ENCODE data around the gene PARP1.

Gene PARP1

DNA sequence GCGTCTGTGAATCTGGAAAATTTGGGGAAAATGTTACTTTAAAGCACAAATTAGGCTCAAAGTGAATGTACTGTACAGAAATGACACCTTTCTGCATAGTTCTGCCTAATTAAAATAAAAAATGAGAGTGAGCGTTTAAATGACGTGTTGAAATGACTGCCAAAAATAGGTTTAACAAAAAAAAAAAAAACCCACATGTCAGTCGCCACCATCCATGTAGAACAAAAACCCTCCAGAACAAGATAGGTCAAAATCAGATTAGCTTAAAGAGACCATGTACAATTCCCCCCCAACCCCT is 745 bp downstream of the PARP1 start:
- no peak for DNase-seq (ENCODE audit: low read depth in 1 of 2, low spot score in 1 of 2)

DNA sequence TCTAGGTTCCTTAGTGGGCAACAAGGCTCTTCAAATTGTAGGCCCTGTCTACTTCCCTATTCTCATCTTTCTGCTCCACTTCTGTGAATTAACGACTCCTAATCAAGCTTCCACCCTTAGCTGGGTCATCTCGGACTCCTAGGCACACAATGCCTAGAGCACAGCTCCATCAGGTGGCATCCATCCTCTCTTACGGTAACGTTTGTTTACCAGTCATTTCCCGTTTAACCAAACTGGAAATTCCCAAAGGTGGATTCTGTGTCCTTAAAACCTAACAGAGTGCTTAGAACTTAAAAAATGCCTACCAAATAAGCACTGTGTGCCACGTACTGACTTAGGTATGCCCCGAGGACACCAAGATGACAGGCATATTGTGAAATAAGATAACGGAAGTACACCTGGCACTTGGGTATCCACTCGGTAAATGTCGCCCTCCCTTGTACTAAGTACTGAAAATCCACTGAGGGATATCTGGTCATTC is 1.5 kb downstream of the PARP1 start:
- no peak for DNase-seq (ENCODE audit: low read depth in 1 of 2, low spot score in 1 of 2)

DNA sequence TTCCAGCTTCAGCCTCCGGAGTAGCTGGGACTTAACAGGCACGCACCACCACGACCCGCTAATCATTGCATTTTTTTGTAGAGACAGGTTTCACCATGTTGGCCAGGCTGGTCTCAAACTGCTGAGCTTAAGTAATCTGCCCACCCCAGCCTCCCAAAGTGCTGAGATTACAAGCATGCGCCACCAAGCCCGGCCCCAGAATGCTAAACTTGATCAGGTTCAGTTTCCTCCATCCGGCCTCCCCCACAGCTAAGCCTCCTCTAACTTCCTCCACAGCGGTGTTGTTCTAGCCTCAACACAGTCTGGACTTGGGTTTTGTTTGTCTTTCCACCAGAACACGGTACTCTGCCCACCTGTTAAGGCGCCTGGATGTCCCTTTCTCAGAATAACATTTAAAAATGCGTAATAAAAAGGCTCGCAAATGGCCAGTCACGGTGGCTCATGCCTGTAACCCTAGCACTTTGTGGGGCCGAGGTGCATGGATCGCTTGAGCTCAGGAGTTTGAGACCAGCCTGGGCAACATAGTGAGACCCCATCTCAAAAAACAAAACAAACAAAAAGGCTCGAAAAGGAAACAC is 2.4 kb downstream of the PARP1 start:
- DNase-seq (ENCODE audit: low read depth in 1 of 2, low spot score in 1 of 2) = no peak

DNA sequence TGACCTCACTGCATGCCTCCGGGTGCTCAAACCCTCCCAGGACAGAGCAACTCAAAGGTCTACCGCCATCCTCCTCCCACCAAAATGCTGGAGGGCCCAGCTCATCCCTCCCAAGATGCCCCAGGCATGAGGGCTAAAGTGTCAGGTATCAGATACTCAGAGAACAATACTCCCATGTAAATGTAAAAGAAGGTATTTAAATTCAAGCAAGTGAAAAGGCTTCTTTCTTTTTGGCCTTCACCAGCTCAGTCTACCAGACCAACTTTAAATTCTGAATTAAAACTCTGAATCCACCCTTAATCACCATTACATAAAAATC is 3.0 kb downstream of the PARP1 start:
- no peak for DNase-seq (ENCODE audit: low read depth in 1 of 2, low spot score in 1 of 2)

DNA sequence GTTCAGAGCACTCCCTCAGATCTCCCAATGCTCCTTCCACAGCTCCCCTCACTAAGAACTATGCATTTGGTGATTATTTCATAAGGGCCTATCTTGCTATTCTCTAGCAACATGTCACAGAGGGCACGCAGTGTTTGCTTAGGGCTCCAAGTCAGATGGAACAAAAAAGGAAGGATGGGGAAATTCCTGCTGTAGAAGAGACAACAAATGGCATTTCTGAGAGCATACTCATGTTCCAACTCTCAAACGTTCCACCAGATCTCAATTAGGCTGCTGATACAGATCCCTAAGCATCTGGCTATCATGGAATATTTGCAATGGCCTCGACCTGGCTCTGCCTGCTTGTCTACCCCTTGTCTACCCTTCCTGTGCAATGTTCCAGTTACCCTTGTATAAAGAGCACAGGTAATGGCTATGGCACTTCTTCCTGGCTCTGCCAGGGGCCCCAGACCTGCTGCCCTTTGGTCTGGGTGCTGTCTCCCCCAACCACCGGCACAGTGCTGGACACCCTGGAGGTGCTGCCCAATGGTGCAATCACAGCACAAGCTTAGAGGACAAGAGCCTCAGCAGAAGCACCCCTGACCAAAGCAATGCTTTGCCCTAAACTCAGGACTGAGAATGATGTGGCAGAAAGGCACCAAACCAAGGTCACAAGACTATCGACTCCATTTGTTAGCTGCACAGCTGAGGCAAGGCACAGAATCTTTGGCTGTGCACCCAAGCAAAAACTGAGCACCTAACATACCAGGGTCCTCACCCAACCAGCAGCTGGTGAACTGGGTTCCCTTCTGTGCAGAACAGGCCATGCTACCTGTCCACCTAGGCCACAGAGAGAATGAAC is 3.6 kb downstream of the PARP1 start:
- no peak for DNase-seq (ENCODE audit: low read depth in 1 of 2, low spot score in 1 of 2)

DNA sequence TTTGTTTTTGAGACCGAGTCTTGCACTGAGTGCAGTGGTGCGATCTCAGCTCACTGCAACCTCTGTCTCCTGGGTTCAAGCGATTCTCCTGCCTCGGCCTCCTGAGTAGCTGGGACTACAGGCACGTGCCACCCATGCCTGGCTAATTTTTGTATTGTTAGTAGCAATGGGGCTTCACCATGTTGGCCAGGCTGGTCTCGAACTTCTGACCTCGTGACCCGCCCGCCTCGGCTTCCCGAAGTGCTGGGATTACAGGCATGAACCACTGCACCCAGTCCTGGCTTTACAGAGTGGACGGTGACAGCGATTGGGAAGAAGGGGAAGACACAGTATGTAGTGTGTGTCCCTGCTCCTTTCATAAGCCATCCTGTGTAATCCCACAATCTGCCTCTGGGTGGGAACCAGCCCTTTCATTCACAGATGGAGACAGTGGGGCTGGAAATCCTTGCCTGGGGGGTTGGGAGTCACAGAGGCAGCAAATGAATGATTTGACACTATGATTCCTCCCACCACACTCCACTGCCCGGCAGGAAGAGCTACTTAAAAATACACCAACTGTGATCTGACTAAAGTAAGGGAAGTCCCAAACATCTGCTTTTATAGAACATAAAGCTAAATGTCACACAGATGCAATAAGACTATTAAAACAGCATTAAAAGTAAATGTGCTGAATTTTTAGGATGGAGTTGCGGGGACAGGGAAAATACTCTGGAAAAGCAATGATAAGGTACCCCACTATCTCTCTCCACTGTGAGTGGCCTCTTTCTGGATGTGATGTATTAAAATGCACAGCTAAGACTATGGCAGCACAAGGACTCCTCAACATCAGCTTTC is 4.5 kb downstream of the PARP1 start:
- no peak for DNase-seq (ENCODE audit: low read depth in 1 of 2, low spot score in 1 of 2)

DNA sequence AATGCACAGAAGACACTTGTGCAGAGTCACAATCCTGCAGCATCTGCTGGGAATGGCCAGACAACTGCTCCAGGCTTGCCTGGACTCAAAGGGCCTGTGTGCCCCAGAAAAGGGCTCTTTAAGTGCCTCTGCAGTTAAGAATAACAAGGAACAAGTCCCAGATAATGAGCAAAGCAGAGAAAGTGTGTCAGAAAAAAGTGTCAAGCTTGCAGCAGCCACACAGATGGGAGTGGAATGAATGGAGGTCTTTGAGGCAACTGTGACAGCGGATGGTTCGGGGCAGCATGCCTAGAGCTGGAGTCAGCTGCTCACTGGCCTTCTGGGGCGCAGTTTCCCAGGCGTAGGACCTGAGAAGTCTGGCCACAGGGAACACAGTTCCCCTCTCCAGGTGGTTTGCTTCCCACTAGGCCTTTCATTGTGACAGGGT is 5.1 kb downstream of the PARP1 start:
- DNase-seq (ENCODE audit: low read depth in 1 of 2, low spot score in 1 of 2) = no peak

DNA sequence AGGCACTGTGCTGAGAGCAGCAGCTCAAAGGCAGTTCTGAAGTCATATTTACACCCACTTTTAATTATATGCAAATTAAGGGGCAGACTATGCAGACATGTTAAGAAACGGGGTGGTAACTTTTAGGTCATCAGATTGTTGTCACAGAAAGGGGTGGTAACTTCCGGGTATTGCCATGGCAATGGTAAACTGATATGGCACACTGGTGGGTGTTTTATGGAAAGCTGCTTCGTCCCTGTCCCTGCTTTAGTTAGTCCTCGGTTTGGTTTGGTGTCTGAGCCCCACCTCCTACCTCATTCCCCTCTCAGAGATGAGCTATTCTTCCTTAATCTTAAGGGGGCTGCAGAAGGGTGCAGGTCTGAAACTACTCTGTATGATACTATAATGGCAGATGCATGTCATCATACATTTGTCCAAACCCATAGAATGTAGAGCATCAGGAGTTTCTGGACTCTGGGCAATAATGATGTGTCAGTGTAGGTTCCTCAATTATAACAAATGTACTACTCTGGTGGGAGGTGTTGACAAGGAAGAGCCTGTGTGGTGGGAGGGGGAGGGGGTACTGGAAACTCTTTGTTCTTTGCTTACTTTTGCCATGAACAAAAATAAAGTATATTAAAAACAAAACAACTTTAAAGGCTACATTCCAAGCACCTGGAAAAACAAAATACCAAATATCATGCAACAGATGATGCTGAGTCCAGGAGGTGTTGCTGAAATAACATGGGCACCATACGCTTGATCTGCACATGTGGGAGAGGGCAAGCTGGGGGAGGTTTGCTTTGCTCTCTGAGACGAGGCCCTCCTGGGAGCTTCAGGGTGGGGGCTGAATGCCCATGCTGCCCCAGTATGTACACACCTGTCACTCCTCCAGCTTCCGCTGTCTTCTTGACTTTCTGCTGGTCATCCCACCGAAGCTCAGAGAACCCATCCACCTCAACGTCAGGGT is 6.3 kb downstream of the PARP1 start:
- no peak for DNase-seq (ENCODE audit: low read depth in 1 of 2, low spot score in 1 of 2)

DNA sequence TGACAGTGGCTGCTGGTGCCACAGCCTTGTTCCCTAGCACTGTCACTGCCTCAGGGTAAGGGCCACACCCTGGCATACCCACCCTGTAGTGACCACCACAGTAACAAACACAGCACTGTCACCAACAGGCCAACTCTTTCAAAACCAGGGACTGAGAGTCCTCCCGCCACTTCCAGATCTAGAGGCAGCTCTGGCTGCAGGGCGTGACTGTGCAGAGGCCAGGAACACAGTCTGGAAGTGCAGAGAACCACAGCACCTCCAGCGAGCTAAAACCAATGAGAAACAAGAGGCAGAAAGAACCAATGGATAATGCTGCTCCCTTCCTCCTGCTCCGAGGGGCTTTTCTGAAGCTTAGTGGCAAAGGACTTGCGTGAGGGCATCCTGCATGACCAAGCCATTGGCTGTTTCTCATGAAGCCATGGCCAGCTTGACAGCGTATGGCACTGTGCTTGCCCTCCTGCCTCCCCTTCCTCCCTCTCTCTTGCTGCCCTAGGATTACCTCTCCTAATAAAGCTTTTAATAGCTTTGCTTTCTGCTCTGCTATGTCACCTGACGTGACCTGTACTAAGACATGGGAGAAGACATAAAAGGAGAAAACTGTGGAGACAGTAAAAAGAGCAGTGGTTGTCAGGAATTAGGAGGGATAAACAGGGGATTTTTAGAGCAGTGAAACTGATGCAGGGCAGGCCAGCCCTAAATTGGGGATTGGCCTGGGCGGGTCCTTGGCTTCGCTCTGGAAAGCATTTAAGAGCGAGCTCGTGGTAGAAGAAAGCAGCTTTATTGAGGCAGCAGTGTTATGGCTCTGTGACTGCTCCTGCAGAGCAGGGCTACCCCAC is 7.2 kb downstream of the PARP1 start:
- DNase-seq (ENCODE audit: low read depth in 1 of 2, low spot score in 1 of 2) = no peak

DNA sequence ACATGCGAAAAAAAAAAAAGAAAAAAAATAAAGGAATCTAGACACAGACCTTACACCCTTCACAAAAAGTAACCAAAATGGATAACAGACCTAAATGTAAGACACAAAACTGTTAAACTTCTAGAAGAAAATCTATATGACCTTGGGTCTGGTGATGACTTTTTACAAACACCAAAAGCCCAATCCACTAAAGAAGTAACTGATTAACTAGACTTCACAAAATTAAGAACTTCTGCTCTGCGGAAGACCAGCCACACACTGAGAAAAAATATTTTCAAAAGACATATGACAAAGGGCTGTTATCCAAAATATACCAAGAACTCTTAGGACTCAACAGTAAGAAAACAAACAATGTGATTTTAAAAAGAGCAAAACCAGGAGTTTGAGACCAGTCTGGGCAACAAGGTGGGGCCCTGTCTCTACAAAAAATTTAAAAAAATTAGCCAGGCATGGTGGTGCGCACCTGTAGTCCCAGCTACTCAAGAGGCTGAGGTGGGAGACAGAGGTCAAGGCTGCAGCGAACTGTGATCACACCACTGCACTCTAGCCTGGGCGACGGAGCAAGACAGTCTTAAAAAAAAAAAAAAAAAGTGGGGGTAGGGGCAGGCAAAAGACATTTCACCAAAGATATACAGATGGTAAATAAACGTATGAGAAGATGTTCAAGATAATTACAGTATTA is 9.8 kb downstream of the PARP1 start:
- no peak for DNase-seq (ENCODE audit: low read depth in 1 of 2, low spot score in 1 of 2)

DNA sequence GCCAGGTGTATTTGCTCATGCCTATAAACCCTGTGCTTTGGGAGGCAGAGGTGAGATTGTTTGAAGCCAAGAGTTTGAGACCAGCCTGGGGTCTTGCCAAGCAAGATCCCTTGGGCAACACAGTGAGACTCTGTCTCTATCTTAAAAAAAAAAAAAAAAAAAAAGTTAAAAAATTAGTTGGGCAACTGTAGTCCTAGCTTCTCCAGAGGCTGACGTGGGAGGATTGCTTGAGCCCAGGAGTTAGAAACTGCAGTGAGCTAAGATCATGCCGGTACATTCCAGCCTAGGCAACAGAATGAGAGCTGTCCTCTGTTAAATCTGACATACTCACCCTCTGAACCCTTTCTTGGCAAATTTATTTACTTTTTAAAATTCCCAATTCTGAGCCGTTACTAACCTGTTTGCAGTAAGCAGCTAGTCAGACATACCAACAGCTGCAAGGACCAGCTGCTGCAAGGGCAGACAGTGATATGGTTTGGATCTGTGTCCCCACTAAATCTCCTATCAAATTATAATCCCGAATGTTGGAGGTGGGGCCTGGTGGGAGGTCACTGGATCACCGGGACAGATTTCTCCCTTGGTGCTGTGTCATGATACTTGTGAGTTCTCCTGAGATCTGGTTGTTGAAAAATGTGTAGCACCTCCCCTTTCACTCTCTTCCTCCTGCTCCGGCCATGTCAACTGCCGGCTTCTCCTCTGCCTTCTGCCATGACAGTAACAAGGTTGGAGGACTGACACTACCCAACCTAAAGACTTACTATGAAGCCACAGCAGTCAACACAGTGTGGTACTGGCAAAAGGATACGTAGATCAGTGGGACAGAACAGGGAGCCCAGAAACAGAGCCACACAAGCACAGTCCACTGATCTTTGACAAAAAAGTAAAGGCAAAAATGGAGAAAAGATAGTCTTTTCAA is 10.6 kb downstream of the PARP1 start:
- DNase-seq (ENCODE audit: low read depth in 1 of 2, low spot score in 1 of 2) = no peak

DNA sequence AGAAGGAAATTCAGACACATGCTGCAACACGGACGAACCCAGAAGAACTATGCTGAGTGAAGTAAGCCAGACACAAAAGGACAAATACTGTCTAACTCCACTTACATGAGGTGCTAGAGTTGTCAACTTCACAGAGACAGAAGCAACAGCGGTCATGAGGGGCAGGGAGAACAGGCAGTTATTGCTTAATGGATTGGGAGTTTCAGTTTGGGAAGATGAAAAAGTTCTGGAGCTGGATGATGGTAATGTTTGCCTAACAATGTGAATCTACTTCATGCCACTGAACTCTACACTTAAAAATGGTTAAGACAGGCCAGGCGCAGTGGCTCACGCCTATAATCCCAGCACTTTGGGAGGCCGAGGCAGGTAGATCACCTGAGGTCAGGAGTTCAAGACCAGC is 12.1 kb downstream of the PARP1 start:
- DNase-seq (ENCODE audit: low read depth in 1 of 2, low spot score in 1 of 2) = no peak

DNA sequence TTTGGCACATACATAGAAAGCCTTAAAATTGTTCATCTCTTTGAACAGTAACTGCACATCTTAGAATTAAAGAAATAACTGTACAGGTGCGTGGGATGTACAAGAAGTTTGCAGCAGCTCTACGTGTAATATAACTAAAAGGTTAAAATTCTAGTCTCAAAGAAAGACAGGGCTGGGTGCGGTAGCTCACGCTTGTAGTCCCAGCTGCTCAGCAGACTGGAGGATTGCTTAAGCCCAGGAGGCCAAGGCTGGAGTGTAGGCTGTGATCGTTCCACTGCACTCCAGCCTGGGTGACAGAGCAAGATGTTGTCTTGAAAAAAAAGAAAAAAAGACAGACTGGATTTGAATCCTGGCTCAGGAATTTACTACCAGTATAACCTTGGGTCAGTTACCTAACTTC is 13.4 kb downstream of the PARP1 start:
- DNase-seq (ENCODE audit: low read depth in 1 of 2, low spot score in 1 of 2) = no peak

DNA sequence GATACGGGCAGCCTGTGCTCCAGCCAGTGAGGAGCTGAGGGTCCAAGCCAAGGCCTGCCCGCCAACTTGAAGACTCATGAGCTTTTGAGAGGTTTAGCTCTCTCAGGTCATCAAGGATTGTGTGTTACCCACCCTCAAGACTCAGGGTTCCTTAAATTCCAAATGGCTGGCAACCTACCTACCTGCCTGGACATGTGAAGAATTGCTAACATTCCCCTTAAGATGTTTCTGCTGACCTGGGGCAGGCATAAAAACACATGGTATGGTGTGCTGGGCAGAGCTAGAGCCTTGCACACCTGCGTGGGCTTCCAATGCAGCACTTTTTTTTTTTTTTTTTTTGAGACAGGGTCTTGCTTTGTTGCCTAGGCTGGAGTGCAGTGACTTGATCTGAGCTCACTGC is 17.2 kb downstream of the PARP1 start:
- no peak for DNase-seq (ENCODE audit: low read depth in 1 of 2, low spot score in 1 of 2)

DNA sequence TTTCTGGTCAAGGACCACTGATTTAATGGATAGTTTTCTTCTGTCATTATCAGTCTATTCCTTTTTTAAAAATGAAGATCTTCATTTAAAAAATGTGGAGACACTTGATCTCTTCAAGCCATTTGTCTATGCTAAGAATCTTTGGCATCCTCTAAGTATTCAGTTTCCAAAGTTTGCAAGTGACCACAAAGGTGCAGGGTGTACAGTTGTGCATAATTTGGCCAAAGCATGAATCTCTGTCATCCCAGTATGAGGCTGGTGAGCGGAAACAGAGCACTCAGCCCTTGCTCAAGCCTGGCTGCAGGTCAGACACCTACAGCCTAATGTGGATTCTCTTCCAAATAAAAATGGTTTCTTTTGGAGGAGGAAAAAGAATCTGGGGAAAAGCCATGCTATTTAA is 19.8 kb downstream of the PARP1 start:
- no peak for DNase-seq (ENCODE audit: low read depth in 1 of 2, low spot score in 1 of 2)

DNA sequence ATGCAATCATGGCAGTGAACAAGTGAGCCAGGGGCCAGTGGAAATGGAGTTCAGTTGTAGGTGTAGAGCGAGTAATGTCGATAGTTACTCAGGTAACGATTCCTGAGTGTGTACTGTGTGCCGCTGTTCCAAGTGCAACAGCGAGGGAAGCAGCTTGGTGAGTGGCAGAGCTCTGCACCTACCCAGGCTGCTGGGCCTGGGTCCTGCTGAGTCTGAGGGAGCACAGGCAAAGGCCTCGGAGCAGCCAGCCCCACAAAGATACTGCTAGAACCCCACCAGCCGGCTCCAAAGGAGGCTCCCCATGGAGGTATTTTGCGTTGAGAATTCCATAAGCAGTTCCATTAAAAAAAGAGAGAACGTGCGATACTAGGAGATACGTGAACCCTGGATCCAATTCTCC is 23.2 kb downstream of the PARP1 start:
- DNase-seq (ENCODE audit: low read depth in 1 of 2, low spot score in 1 of 2) = no peak

DNA sequence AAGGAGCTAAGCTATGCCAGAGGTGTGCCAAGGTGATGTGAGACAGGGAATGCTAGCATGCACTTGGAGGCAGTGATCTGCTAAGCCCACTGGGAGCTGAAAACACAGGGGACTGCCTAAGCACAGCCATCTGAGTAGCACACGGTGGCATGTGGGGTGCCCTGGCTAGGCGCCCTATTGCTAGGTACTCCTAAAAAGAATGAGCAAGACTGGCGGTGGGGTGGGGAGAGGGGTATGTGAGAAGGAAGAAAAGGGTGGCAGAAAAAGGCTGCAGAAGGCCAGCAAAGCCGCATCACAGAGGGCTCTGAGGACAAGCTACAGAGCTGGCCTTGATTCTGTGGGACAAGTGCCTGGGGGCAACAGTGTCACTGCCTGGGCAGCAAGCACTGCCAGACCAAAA is 23.9 kb downstream of the PARP1 start:
- no peak for DNase-seq (ENCODE audit: low read depth in 1 of 2, low spot score in 1 of 2)

DNA sequence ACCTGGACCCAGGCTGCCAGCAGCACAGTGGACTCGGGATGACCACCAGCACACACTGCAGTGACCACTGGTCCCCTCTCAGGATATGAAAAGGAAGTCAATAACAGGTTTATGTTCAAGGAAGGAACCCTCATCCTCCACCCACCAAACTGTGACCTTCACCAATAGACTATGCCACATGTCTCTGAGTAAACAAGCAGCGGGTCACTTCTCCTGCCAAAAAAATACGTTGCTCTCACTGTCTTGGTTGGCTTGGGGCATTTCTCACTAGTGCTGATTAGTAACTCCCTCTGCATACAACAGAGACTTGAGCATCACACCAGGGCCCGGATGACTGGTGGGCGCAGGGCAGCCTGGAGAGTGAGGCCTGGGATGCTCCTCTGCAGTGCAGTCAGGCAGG is 25.9 kb downstream of the PARP1 start:
- DNase-seq (ENCODE audit: low read depth in 1 of 2, low spot score in 1 of 2) = no peak

Measured in activated T-helper 1 cell treated with anti-CD3 and anti-CD28 coated beads, Interleukin-2, amount 50 U/mL, for 16 hours (primary cell).